Neuronal stem cell (in vitro differentiated cells): Measurements from ENCODE around the gene ADAMTS14.

Experiments used
- DNase-seq: peaks from one replicate; pipeline ENCODE4 v3.0.0-alpha.2; 2013; ENCODE audit warnings: low spot score
- H2AFZ ChIP-seq: one replicate; pipeline ENCODE4 v1.6.1; 2013; ENCODE audit warnings: mild to moderate bottlenecking, low read length, inconsistent platforms
- H2AK5ac ChIP-seq: 2 replicates; pipeline ENCODE4 v1.6.1; 2013; ENCODE audit warnings: low read depth, mild to moderate bottlenecking, inconsistent platforms, low read length, moderate library complexity, mixed read lengths
- H2BK120ac ChIP-seq: 2 replicates; pipeline ENCODE4 v1.6.1; 2013; ENCODE audit warnings: low read depth, mild to moderate bottlenecking, inconsistent platforms, low read length, moderate library complexity, mixed read lengths
- H2BK12ac ChIP-seq: one replicate; pipeline ENCODE4 v1.6.1; 2013; ENCODE audit warnings: low read length, inconsistent platforms
- H2BK15ac ChIP-seq: 2 replicates; pipeline ENCODE4 v1.6.1; 2013; ENCODE audit warnings: mild to moderate bottlenecking, low read length, inconsistent platforms, mixed read lengths
- H2BK5ac ChIP-seq: one replicate; pipeline ENCODE4 v1.6.1; 2013; ENCODE audit warnings: inconsistent platforms, mild to moderate bottlenecking, low read length, moderate library complexity
- H3K14ac ChIP-seq: one replicate; pipeline ENCODE4 v1.6.1; 2013; ENCODE audit warnings: low read length, inconsistent platforms
- H3K18ac ChIP-seq: 2 replicates; pipeline ENCODE4 v1.6.1; 2013; ENCODE audit warnings: low read length, inconsistent platforms
- H3K23ac ChIP-seq: 2 replicates; pipeline ENCODE4 v1.6.1; 2013; ENCODE audit warnings: low read depth, mild to moderate bottlenecking, mixed read lengths, low read length, inconsistent platforms; ENCODE audit not compliant: poor library complexity
- H3K27ac ChIP-seq: replicated peaks from 3 replicates; pipeline ENCODE4 v1.5.1; 2013; ENCODE audit warnings: low read length, inconsistent platforms
- H3K27me3 ChIP-seq, 3 experiments: 2 replicates each; pipeline ENCODE4 v1.6.1; 2013; ENCODE audit warnings: low read length in 3 of 3, mild to moderate bottlenecking in 2 of 3, inconsistent platforms in 1 of 3, low read depth in 1 of 3, mixed read lengths in 1 of 3, moderate library complexity in 1 of 3; ENCODE audit not compliant: control insufficient read depth in 3 of 3, insufficient read depth in 3 of 3
- H3K36me3 ChIP-seq, 2 donors: replicated peaks in 1 of 2; 2 replicates each; pipeline ENCODE4 v1.6.1; 2013; ENCODE audit warnings: low read length in 2 of 2; ENCODE audit not compliant: control insufficient read depth in 2 of 2, insufficient read depth in 2 of 2
- H3K4ac ChIP-seq: 2 replicates; pipeline ENCODE4 v1.6.1; 2013; ENCODE audit warnings: inconsistent platforms, mild to moderate bottlenecking, low read length, moderate library complexity
- H3K4me1 ChIP-seq, 2 donors: 1 replicate in 1 of 2; 2 replicates in 1 of 2; pipeline ENCODE4 v1.6.1; 2013; ENCODE audit warnings: low read length in 2 of 2, low read depth in 1 of 2; ENCODE audit not compliant: control insufficient read depth in 2 of 2, insufficient read depth in 1 of 2
- H3K4me2 ChIP-seq: one replicate; pipeline ENCODE4 v1.6.1; 2013; ENCODE audit warnings: mild to moderate bottlenecking, low read length, inconsistent platforms; ENCODE audit not compliant: insufficient read depth, poor library complexity, severe bottlenecking
- H3K4me3 ChIP-seq, 2 donors: 2 replicates each; pipeline ENCODE4 v1.5.1; 2013; ENCODE audit warnings: low read length in 2 of 2, mild to moderate bottlenecking in 2 of 2, inconsistent platforms in 1 of 2, moderate library complexity in 1 of 2
- H3K79me1 ChIP-seq: one replicate; pipeline ENCODE4 v1.6.1; 2013; ENCODE audit warnings: low read depth, mild to moderate bottlenecking, inconsistent platforms, low read length, moderate library complexity
- H3K9ac ChIP-seq: one replicate; pipeline ENCODE4 v1.6.1; 2013; ENCODE audit warnings: mild to moderate bottlenecking, low read depth, low read length, inconsistent platforms; ENCODE audit not compliant: poor library complexity
- H3K9me3 ChIP-seq, 2 donors: replicated peaks in 1 of 2; 2 replicates each; pipeline versions ENCODE3 to v1.6.1; 2013; ENCODE audit warnings: low read length in 2 of 2, mild to moderate bottlenecking in 2 of 2, inconsistent platforms in 1 of 2, low read depth in 1 of 2, mixed read lengths in 1 of 2, moderate library complexity in 1 of 2; ENCODE audit not compliant: control insufficient read depth in 2 of 2, insufficient read depth in 1 of 2
- H4K8ac ChIP-seq: one replicate; pipeline ENCODE4 v1.6.1; 2013; ENCODE audit warnings: low read depth, mild to moderate bottlenecking, inconsistent platforms, low read length, moderate library complexity
- H4K91ac ChIP-seq: one replicate; pipeline ENCODE4 v1.6.1; 2013; ENCODE audit warnings: low read length, low read depth, mild to moderate bottlenecking, inconsistent platforms; ENCODE audit not compliant: poor library complexity
- WGBS, 2 donors: extraction: QIAGEN DNeasy Blood & Tissue Kit; methylation state at CpG; one replicate each; pipeline ENCODE4 v1.1.7; 2013; ENCODE audit warnings: missing lambda C conversion rate in 2 of 2, mixed read lengths in 1 of 2; ENCODE audit not compliant: insufficient read length in 2 of 2, insufficient replicate concordance in 1 of 2; ENCODE audit errors: extremely low coverage in 2 of 2; 5-methylcytosine and 5-hydroxymethylcytosine counted together

Gene ADAMTS14

DNA sequence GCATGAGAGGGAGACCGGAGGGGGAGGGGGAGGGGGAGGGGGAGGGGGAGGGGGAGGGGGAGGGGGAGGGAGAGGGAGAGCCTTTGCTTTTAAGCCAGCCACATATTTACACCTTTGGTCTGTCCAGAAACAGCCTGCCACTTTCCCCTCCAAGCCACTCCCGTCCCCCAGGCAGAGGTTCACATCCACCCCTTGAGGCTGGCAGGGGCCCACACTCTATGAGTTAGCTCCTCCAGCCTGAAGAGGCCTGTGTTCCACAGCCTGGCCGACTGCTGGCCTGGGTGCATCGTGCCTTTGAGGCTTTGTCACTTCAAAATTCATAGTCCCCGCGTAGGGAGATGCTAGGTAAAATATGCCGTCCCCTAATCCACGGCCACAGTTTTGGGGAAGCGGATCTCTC is 16.5 kb downstream of the ADAMTS14 start:
- Histone ChIP-seq H3K23ac (no peak overlapping the region), H3K4me3 (peak overlapping the region in 1 of 2 donors; percentile 20), H2BK5ac (no peak overlapping the region), H3K4ac (no peak overlapping the region), H3K79me1 (no peaks in the 10 kb centered on the region), H3K4me1 (peaks cover 2 to 19% of the 10 kb centered on the region in 2 donors), H2AK5ac (no peak overlapping the region), H3K4me2 (no peak overlapping the region), H3K27ac (no peak overlapping the region), H3K36me3 (no peaks in the 10 kb centered on the region), H3K14ac (no peak overlapping the region), H4K91ac (no peak overlapping the region), H2BK120ac (no peak overlapping the region), H2BK12ac (no peak overlapping the region), H3K18ac (peak overlapping the region; percentile 7), H2AFZ (no peak overlapping the region), H3K27me3 (peaks cover 0 to 12% (median 0%) of the 10 kb centered on the region in 3 experiments), H2BK15ac (no peak overlapping the region), H4K8ac (no peak overlapping the region), H3K9me3 (no peaks in the 10 kb centered on the region), H3K9ac (no peak overlapping the region)
- WGBS, 2 donors: no CpG with 5 or more reads among the region's 9 CpGs
- DNase-seq: no peak

DNA sequence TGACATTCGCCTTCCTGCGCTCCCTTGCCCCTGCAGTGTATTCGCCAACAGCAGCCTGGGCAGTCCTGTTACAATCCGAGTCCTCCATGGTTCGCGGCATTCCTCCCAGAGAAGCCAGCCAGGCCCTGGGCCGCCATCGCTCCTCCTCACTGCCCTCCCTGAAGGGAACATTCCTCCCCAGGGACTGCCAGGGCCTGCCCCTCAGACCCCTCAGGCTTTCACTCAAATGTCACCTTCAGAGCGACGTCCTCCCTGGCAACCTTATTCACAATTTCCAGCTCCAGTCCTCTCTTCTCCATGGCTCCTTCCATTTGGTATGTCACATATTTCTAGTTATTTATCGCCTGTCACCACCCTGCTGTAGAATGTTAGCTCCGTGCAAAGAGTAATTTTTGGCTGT is 17.4 kb downstream of the ADAMTS14 start:
- H3K18ac ChIP-seq: peak overlapping the region; percentile 23
- H4K8ac ChIP-seq: no peak overlapping the region
- H2BK15ac ChIP-seq: no peak overlapping the region
- no peak overlapping the region for H3K9ac ChIP-seq
- H3K9me3 ChIP-seq: no peaks in the 10 kb centered on the region
- peak overlapping the region; percentile 53 for H2AK5ac ChIP-seq
- no peak overlapping the region for H2BK5ac ChIP-seq
- no peaks in the 10 kb centered on the region for H3K36me3 ChIP-seq
- H4K91ac ChIP-seq: no peak overlapping the region
- no CpG with 5 or more reads among the region's 12 CpGs for WGBS, 2 donors
- peaks cover 2 to 19% of the 10 kb centered on the region in 2 donors for H3K4me1 ChIP-seq
- H3K4me2 ChIP-seq: no peak overlapping the region
- H3K79me1 ChIP-seq: no peaks in the 10 kb centered on the region
- no peak overlapping the region for H3K4ac ChIP-seq
- no peak for DNase-seq
- no peak overlapping the region for H3K23ac ChIP-seq
- H3K27ac ChIP-seq: no peak overlapping the region
- H3K4me3 ChIP-seq: no peak overlapping the region
- no peak overlapping the region for H3K14ac ChIP-seq
- no peak overlapping the region for H2AFZ ChIP-seq
- peaks cover 0 to 12% (median 0%) of the 10 kb centered on the region in 3 experiments for H3K27me3 ChIP-seq
- H2BK120ac ChIP-seq: no peak overlapping the region
- no peak overlapping the region for H2BK12ac ChIP-seq

DNA sequence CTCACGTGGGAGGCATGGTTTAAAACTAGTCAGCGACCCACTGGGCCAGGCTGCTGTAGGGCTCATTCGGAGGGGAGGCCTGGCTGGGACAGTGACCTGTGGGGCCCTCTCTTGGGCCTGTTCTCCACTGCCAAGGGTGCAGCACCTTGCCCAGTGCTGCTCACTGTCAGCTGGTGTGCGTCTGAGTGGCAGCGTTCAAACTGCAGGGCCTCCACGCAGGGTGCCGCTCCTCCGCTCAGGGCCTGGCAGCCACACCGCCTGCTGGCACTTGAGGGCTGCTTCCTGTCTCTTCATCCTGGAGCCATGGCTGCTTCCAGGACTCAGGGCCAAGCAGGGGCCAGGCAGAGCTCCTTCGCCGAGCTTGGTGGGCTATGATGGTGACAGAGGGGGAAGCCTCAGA is 18.3 kb downstream of the ADAMTS14 start:
- Histone ChIP-seq H3K14ac (no peak overlapping the region), H3K36me3 (no peaks in the 10 kb centered on the region), H4K91ac (no peak overlapping the region), H3K4me2 (no peak overlapping the region), H2BK15ac (peak overlapping the region; percentile 16), H2AFZ (no peak overlapping the region), H3K23ac (no peak overlapping the region), H3K27ac (no peak overlapping the region), H3K18ac (peak overlapping the region; percentile 20), H3K4me3 (no peak overlapping the region), H2AK5ac (peak overlapping the region; percentile 39), H3K9me3 (no peaks in the 10 kb centered on the region), H4K8ac (no peak overlapping the region), H3K27me3 (peaks cover 0 to 12% (median 0%) of the 10 kb centered on the region in 3 experiments), H2BK120ac (no peak overlapping the region), H3K4me1 (peaks cover under 1 to 15% of the 10 kb centered on the region in 2 donors), H3K4ac (no peak overlapping the region), H3K9ac (no peak overlapping the region), H2BK5ac (peak overlapping the region; percentile 42), H3K79me1 (no peaks in the 10 kb centered on the region), H2BK12ac (no peak overlapping the region)
- DNase-seq: no peak
- no CpG with 5 or more reads among the region's 11 CpGs for WGBS, 2 donors

DNA sequence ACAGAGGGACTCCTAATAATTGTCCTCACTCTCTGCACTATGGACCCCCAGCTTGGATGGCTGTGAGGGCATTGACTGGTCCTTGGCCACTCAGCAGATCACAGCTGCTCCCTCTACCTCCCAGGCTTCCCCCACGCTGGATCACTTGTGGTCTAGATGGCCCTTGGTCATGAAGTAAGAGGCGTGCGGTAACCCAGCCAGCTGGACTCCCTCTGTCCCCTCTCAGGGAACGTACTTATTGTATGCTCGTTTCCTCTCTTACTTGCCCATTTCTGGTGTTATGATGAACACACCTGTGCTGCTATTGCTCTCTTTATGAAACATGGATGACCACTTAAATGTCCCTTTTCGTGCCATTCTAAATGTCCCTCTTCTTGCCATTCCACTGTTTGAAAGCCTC is 19.3 kb downstream of the ADAMTS14 start:
- no peak overlapping the region for H3K4me3 ChIP-seq
- no peak overlapping the region for H3K14ac ChIP-seq
- H4K8ac ChIP-seq: no peak overlapping the region
- peaks cover 0 to 12% (median 0%) of the 10 kb centered on the region in 3 experiments for H3K27me3 ChIP-seq
- no peak overlapping the region for H2BK5ac ChIP-seq
- H2BK120ac ChIP-seq: no peak overlapping the region
- no peak overlapping the region for H3K27ac ChIP-seq
- no peak for DNase-seq
- no peak overlapping the region for H4K91ac ChIP-seq
- H3K23ac ChIP-seq: no peak overlapping the region
- H3K18ac ChIP-seq: peak overlapping the region; percentile 63
- no CpG with 5 or more reads among the region's 6 CpGs for WGBS, 2 donors
- H3K79me1 ChIP-seq: no peaks in the 10 kb centered on the region
- H3K4ac ChIP-seq: no peak overlapping the region
- no peaks in the 10 kb centered on the region for H3K36me3 ChIP-seq
- no peak overlapping the region for H3K9ac ChIP-seq
- no peak overlapping the region for H2BK15ac ChIP-seq
- H3K4me2 ChIP-seq: no peak overlapping the region
- no peak overlapping the region for H2AFZ ChIP-seq
- H3K4me1 ChIP-seq: peaks cover 0 to 13% of the 10 kb centered on the region in 2 donors
- H2AK5ac ChIP-seq: no peak overlapping the region
- H2BK12ac ChIP-seq: no peak overlapping the region
- H3K9me3 ChIP-seq: no peaks in the 10 kb centered on the region
